Endothelial cell (in vitro differentiated cells): Measurements from ENCODE around the gene CD164. TPM values are rescaled to one million over a fixed set of nuclear protein-coding genes. Genes with fewer than 3 reads are reported as not detected.

Experiments
- DNase-seq: peaks from one replicate; pipeline ENCODE4 v3.0.0; 2021; ENCODE audit warnings: low spot score
- H3K27ac Mint-ChIP-seq: one replicate; pipeline ENCODE4 v1.8.0; 2021; ENCODE audit warnings: mixed read lengths, inconsistent platforms; ENCODE audit not compliant: unreplicated experiment
- H3K27me3 Mint-ChIP-seq: one replicate; pipeline ENCODE4 v1.8.0; 2021; ENCODE audit warnings: mild to moderate bottlenecking, moderate library complexity, mixed read lengths, inconsistent platforms; ENCODE audit not compliant: unreplicated experiment
- H3K36me3 Mint-ChIP-seq: one replicate; pipeline ENCODE4 v1.8.0; 2021; ENCODE audit warnings: mild to moderate bottlenecking, low read depth, mixed read lengths, inconsistent platforms; ENCODE audit not compliant: unreplicated experiment
- H3K4me1 Mint-ChIP-seq: one replicate; pipeline ENCODE4 v1.8.0; 2021; ENCODE audit warnings: mild to moderate bottlenecking, mixed read lengths, inconsistent platforms; ENCODE audit not compliant: unreplicated experiment
- H3K4me3 Mint-ChIP-seq: one replicate; pipeline ENCODE4 v1.8.0; 2021; ENCODE audit warnings: mild to moderate bottlenecking, mixed read lengths, inconsistent platforms; ENCODE audit not compliant: unreplicated experiment
- H3K9me3 Mint-ChIP-seq: one replicate; pipeline ENCODE4 v1.8.0; 2021; ENCODE audit warnings: mixed read lengths, inconsistent platforms; ENCODE audit not compliant: unreplicated experiment
- total RNA-seq: library from RNA; stranded (reverse); fragmentation: NEBNext Ultra II Directional; extraction: Animal tissue kit (Norgen Biotek cat#: 25700); gene quantifications from one replicate; pipeline ENCODE4 v1.2.1, GENCODE V29; 2021; ENCODE audit not compliant: unreplicated experiment
- TF ChIP-seq, protein P1 (sequence below): fragments of 200-600 bp; sonication (generic); IDR thresholded peaks from one replicate; pipeline ENCODE4 v1.5.0; 2021; ENCODE audit warnings: antibody characterized with exemption; ENCODE audit not compliant: unreplicated experiment

CD164 gene
- total RNA-seq, 1 donor from 2014 or later, result 220 TPM

DNA sequence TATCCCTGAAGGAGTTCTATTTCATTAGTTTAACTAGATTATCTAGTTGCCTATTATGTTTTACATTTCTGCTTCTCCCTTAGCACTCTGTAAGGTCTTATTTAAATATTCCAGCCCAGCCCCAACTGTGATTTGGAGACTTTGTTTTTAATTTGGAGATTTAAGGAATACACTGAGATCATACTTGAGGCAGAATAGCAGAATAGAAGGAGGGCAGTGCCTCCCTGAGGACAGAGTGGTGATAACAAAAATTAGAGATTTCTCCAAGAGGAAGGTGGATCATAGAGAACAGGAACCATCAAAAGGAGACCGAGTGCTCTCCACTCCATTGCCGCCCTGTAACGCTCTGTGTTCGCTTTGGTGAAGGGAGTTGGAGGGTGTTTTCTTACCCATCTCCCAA, 14.8 kb upstream of the CD164 start:
- Mint-ChIP-seq H3K27ac (no peak overlapping the region), H3K9me3 (no peaks in the 10 kb centered on the region), H3K27me3 (no peaks in the 10 kb centered on the region), H3K4me3 (no peak overlapping the region), H3K4me1 (peaks cover 4% of the 10 kb centered on the region), H3K36me3 (no peaks in the 10 kb centered on the region)
- TF ChIP-seq, protein P1, sequence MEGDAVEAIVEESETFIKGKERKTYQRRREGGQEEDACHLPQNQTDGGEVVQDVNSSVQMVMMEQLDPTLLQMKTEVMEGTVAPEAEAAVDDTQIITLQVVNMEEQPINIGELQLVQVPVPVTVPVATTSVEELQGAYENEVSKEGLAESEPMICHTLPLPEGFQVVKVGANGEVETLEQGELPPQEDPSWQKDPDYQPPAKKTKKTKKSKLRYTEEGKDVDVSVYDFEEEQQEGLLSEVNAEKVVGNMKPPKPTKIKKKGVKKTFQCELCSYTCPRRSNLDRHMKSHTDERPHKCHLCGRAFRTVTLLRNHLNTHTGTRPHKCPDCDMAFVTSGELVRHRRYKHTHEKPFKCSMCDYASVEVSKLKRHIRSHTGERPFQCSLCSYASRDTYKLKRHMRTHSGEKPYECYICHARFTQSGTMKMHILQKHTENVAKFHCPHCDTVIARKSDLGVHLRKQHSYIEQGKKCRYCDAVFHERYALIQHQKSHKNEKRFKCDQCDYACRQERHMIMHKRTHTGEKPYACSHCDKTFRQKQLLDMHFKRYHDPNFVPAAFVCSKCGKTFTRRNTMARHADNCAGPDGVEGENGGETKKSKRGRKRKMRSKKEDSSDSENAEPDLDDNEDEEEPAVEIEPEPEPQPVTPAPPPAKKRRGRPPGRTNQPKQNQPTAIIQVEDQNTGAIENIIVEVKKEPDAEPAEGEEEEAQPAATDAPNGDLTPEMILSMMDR, result no peak
- DNase-seq, result no peak

DNA sequence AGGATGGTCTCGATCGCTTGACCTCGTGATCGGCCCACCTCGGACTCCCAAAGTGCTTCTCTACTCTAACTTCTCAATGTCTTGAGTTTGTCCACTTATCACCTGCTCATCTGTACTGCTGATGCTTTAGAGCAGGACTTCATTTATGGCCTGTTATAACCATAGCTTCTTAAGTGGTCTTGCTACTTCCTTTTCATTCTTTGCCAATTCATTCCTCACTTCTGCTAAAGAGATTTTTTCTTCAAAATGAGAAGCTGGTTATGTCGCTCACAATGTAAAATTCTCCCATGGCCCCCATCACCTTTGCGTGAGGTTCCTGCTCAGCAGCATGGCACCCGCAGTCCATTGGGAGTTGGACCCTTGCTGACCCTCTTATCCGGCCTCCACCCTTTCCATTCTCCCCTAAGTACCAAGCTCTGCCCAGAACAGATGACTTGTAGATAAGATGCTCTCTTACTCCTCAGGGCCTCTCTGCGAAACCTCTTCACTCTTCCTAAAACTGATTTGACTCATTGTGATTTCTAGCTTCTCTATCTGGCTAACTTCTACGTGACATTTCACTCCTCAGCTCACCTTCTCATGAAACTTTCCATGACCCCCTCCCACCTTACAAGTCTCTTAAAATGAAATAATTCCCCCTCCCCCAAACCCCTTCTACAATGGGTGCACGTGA, 13.9 kb upstream of the CD164 start:
- H3K27ac Mint-ChIP-seq, result no peak overlapping the region
- no peaks in the 10 kb centered on the region for H3K36me3 Mint-ChIP-seq
- peaks cover 4% of the 10 kb centered on the region for H3K4me1 Mint-ChIP-seq
- H3K4me3 Mint-ChIP-seq, result no peak overlapping the region
- H3K27me3 Mint-ChIP-seq, result no peaks in the 10 kb centered on the region
- no peaks in the 10 kb centered on the region for H3K9me3 Mint-ChIP-seq
- TF ChIP-seq, protein P1, result no peak
- no peak for DNase-seq

- no peaks in the 10 kb centered on the region for H3K9me3 Mint-ChIP-seq
These were observed 11.6 kb upstream of the CD164 start for GRCh38 chr6:109393886-109394281.

DNA sequence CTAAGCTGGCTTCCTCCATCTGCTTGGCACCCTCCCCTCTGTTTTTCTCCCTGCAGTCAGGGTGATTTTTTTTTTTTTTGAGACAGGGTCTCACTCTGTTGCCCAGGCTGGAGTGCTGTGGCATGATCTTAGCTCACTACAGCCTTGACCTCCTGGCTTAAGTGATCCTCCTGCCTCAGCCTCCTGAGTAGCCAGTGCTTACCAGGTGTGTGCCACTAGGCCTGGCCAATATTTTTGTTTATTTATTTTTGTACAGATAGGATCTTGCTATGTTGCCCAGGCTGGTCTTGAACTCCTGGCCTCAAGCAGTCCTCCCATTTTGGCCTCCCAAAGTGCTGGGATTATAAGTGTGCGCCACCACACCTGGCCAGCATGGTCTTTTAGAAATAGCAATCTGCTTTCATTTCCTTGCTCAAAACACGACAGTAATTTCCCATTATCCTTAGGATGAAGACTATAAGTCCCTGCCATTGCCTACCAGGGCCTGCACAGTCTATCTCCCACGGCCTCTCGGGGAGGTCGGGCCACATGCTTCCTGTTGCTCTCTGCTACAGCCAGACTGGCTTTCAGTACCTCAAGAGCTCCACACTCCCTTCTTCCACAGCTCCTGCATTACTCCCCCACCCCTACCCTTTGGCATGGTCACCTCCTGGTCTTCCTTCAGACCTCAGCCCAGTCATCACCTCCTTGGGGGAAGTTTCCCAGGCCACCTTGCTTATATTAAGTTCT, 11.1 kb upstream of the CD164 start:
- H3K9me3 Mint-ChIP-seq, result no peaks in the 10 kb centered on the region
- DNase-seq, result no peak
- H3K27me3 Mint-ChIP-seq, result no peaks in the 10 kb centered on the region
- TF ChIP-seq, protein P1, result no peak
- H3K4me3 Mint-ChIP-seq, result no peak overlapping the region
- H3K27ac Mint-ChIP-seq, result no peak overlapping the region
- H3K4me1 Mint-ChIP-seq, result peaks cover 4% of the 10 kb centered on the region
- H3K36me3 Mint-ChIP-seq, result no peaks in the 10 kb centered on the region

More at GRCh38 chr6:109393886-109394281, 11.6 kb upstream of the CD164 start:
- H3K27ac Mint-ChIP-seq, result no peak overlapping the region
- H3K36me3 Mint-ChIP-seq, result no peaks in the 10 kb centered on the region
- TF ChIP-seq, protein P1, result no peak
- no peak overlapping the region for H3K4me3 Mint-ChIP-seq
- no peaks in the 10 kb centered on the region for H3K27me3 Mint-ChIP-seq
- DNase-seq, result no peak
- peaks cover 4% of the 10 kb centered on the region for H3K4me1 Mint-ChIP-seq
